Stimulated activated CD8-positive, alpha-beta memory T cell treated with anti-CD3 and anti-CD28 coated beads, Interleukin-12 subunit alpha, Interleukin-12 subunit beta, amount 100 ng/mL, for 24 hours (primary cell): ENCODE data around the gene TMEM184A.

Experiments used
- DNase-seq: peaks from one replicate; pipeline ENCODE4 v3.0.0-alpha.2; 2020; ENCODE audit errors: extremely low read depth

The TMEM184A gene

DNA sequence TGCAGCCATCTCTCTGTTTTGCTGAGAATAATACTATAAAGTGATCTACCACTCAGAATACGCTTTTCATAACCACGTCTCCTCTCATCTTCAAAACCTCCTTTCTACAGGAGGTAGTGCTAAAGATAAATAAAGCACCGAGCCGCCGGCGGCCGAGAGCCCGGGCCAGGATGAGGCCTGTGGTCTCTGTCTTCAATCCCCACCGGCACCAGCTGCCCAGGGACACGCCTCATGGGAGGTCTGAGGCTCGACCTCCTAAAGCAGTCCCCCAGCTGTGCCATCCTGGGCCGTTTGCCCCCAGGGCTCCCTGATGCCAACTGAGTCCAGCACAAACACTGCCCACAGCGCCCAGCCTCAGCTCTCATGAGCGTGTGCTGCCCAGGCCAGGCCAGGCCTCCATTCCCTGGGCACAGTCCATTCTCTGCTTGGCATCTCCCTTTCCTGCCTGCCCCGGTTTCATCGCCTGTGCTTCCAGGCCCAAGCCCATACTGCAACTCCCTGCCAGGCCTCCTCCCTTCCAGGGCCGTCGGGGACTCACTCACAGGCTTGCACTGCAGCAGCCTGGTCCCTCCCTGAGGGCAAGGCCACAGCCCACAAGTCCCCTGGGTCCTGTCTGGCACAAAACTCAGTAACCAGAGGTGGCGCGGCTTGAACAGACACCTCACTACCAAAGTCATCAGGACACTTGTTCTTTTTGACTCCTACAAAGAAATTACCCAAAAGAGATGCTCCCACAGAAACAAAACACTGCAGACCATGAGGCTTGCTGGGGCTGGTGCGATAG is 54.3 kb downstream of the TMEM184A start:
- no peak for DNase-seq

DNA sequence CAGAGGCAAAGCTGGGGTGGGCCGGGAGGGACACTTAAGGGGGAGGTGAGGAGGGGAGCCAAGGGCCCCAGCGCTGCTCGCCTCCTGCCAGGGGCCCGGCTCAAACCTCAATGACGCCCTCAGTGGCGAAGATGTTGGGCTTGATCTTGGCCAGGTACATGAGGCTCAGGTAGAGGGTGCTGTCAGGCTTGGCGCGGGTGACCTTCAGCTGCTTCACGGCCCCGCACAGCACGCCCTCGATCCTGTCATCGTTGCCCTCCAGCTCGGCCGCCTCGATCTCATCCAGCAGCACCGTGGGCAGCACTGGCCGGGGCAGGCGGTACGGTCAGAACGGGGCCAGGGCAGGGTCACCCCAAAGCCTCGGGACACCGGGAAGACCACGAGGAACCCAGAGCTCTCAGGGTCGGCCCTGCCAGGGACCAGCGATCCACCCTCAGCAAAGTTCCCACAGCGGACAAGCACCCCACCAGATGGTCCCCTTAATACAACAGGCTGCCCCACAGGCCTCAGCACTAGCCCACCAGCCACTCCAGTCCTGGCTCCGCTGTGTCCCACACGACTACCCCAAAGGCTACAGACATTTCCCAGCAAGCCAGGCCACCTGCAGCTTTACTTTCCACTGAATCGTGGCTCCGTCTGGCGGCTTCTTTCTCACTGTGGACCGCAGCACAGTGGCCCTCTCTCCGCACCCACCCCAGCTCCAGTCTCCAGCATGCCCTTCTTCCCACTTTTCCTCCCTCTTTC is 55.8 kb downstream of the TMEM184A start:
- DNase-seq: no peak

DNA sequence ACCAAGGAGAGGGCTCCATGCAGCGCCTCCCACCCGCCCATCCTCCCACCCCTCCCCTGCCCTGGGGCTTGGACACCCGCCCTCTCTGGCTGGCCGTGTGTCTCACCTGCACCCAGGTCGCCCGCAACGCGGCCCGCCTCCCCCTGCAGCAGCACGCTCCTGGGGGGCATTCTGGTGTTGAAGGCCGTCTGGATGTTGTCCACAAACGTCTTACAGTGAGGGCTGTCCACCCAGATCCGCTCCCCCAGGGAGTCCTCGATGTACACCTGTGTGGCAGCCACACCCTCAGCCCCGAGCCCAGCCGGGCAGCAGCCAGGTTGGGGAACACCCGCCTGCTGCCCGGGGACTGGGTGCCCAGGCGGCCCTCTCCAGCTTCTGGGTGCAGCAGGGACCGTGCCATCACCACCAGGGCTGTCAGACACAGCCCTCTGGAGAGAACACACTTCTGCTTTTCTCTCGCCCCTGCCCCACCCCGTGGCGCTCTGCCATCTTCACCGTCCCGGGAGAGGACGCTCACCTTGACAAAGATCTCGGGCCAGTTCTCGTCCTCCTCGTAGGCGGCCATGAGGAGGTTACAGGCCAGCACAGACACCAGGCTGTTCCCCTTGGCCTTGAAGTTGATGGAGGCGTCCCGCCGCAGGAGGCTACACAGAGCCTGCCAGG is 56.5 kb downstream of the TMEM184A start:
- DNase-seq: no peak

DNA sequence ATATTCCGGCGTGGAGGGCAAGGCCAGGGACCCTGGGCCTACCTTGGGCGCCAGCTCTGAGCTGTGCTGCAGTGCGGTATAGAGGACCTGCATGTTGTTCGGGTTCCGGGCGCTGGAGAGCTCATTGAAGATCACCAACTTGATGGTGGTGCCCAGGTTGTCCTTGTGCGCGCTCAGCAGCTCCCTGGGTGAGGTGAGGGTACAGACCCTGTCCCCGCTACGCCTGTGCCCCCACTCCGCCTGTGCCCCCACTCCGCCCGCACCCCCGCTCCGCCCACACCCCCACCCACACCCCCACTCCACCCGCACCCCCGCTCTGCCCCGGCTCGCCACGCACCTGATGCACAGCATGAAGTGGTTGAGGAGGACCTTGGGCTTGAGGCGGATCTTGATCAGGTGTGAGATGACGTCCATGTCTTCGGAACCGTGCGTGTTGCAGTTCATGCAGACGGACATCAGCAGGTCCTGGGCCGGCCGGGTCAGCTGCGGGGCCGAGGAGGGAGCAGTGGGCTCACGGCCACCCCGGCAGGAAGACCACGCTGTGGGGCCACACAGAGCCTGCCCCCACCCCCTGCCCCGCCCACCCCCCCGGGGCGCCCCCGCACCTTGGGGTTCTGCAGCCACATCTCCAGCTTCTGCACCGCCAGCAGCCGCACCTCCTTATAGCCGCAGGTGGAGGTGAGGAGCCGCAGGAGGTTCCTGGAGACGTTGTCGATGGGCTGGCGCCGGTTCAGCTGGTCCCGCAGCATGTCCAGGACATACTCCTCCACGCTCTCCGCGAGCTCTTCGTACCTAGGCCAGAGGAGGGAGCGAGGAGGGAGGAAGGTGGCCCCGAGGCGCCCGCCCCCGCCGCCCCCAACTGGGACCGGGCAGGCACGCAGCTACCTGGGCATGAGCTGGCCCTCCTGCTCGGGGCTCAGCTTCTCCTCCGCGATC is 57.4 kb downstream of the TMEM184A start:
- DNase-seq: no peak

DNA sequence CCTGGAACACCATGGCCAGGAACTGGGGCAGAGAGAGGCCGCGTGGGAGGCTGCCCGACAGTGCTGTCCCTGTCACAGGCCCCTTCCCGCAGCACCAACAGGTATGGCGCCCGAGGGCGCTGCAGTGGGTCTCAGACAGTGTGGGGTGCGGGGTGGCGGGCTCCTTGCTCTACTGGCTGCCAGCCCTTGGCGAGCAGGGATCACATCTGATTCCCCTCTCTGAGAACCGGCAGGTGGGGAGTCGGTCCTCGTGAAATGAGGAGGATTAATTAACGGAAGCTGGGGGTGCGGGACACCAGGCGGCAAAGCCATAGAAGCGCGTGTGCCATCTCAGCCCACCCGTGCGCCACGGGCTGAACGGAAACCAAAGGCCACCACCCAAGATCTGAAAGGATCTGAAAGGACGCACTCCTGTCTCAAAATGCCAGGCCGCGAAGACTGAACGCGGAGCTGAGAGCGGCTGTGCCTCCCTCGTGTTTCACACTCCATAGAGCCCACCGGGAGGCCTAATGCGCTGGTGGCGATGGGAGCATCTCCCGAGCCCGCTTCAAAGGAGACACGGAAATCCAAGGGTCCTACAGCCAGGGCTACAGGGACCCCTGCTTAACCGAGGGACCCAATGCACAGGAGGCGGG is 58.6 kb downstream of the TMEM184A start:
- no peak for DNase-seq

DNA sequence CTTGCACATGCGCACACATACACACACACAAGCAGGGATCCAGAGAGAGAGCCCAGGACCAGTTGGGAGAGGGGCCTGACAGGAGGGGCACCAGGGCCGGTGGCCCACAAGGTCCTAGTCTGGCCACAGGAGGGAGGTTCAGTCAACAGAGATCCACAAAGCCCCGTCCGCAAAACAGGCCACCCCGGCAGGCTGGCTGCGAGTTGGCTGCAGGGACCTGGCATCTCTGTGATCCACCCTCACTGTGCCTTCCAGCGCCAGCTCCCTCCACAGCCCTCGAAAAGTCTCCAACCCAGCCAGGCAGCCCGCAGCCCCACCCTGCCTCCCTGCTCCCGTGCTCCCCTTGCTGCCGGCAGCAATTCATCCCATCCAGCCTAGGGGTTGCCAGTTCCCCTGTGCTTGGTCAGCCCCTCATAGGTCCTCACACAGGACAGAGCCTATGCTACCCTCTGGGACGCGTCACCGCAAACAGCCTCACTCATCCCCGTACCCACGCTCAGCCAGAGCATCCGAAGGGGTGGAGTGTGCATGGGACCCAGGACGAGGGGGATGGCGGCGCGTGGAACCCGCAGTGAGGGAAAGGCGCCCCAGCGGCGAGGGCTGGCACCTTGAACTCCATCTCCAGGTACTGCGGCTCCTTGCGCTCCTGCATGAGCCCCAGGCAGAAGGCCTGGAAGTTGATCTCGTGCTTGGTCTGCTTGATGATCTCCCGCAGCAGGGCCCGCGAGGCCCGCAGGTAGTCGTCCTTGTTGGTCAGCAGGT is 59.3 kb downstream of the TMEM184A start:
- no peak for DNase-seq

DNA sequence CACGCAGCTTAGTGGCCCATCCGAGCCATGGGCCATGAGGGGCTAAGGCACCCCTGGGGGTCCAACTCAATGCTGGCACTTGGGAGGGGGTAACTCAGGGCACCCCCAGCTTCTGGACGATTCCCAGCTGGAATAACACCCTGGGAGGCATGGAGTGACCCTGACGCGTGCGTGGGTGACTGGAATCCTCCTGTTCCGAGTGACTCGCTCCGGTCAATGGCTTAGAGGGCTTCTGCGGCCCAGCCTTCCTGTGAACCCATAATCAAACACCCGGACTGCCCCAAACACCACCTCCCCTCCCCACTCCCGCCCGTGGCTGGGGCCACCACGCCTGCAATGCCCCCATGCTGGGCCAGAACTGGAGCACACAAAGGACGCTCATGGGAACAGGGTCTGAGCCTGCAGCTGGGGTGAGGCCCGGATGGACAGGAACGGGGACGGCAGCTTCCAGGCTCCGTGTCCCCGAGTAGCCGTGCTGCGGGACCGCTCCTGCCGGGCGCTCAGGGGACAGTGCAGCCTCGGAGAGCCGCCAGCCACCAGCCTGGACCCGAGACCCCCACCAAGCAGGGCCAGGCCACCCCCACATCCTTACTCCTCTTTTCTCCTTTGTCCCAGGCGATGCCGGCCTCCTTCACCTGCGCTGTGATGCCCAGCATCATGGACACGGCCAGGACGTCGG is 60.3 kb downstream of the TMEM184A start:
- DNase-seq: no peak

DNA sequence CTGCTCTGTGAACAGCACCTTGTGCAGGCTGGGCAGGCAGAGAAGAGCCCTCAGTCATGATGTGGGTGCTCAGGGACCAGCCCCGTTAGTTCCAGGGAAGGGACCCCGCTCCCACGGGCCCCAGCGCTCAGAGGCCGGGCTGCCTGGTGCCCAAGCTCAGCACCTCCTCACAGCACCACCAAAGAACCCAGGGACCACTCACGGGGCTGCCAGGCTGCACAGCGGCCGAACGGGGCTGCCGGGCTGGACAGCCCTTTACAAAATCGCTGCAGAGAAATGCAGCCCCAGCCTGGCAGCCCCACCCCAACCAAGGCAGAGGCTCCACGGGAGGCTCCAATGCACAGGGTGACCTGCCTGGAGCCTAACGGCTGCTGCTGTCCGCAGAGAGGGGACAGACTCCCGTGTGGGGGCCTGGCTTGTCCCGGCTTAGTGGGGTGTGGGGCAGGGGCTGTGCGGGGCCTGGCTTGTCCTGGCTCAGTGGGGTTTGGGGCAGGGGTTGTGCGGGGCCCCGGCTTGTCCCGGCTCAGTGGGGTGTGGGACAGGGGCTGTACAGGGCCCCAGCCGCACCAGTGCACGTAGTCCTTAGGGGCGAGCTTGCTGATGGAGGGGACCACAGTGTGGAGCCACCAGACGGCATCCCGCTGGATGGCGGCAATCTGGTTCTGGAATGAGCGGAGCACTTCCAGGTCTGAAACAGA is 61.0 kb downstream of the TMEM184A start:
- no peak for DNase-seq

DNA sequence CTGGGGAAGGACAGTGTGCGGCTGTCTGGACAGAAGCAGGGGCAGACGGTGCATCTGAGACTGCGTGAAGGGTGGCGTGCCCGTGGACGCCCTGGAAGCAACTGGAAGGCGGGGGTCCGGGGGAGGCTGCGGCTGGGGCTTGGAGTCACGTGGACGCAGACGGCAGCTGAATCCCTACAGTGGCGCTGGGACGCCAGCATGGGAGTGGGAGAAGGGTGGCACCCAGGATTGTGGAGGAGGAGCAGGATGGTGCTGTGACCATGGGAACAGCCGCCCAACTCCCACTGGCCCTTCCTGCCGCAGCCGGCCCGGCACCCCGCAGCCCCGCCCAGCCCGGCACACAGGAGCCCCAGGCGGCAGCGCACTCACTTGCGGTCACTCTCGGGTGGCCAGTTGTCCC is 61.6 kb downstream of the TMEM184A start:
- DNase-seq: no peak

DNA sequence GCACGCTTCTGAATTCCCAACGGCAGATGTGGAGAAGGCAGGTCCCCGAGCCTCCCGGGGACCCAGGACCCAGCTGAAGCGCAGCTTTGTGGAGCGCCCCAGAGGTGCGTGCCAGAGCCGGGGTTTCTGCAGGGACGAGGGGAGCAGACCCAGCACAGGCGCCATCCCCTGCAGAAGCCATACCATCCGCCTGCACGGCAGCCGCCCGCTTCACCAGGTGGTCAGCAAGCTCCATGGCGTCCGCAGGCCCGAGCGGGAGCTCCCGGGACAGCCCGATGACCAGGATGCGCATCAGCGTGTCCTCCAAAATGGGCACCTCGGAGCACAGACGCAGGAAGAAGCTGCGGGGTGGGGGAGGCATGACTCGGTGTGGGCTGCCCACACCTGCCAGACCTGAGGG is 62.4 kb downstream of the TMEM184A start:
- DNase-seq: no peak

DNA sequence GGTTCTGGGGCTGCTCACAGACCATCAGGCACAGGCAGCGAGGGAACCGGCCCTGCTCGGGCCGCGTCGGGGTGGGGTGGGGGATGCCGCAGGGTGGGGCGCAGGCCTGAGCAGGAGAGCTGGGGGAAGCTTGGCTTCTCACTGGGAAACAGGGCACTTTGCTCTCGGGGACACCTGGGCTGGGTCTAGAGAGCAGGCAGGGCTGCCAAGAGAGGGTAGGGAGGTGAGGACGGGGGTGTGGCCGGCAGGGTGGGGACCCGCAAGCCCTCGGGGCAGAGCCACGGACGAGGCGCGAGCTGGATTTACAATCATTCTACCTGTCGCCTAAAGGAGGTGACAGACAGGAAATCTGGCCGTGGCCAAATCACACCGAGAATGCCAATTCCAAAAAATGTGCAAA is 62.9 kb downstream of the TMEM184A start:
- DNase-seq: no peak

DNA sequence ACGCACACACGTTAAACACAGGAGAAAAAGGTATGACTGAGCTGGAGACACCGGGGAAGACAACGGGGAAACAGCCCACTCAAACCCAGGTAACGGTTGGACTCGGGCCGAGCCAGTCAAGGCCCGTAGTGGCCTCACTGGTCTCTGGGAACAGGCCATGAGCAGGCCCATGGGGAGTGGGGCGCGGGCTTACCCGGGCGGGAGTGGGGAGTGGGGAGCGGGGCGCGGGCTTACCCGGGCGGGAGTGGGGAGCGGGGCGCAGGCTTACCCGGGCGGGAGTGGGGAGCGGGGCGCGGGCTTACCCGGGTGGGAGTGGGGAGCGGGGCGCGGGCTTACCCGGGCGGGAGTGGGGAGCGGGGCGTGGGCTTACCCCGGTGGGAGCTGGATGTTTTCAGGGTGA is 63.4 kb downstream of the TMEM184A start:
- no peak for DNase-seq
